Pancreas (tissue), 10 donors: Measurements from ENCODE around the gene ACTN4. TPM values are rescaled to one million over a fixed set of nuclear protein-coding genes. Genes with fewer than 3 reads are reported as not detected.

Experiments used
- ATAC-seq, 4 donors: fragments of 200-7000 bp; cut with Tn5 transposase; one replicate each; pipeline versions ENCODE4 v1.8.0 to v1.9.1; 2020; ENCODE audit warnings: mild to moderate bottlenecking in 4 of 4, moderate library complexity in 4 of 4
- DNase-seq, 6 donors: peaks; one replicate each; pipeline ENCODE4 v3.0.0-alpha.2; 2020
- FAIRE-seq: peaks from 2 replicates; lab custom pipeline; 2012; peaks lifted over from hg19 to GRCh38; lab: Jason Lieb, UNC
- H3K27ac ChIP-seq, 4 donors: fragments of 200-600 bp; sonication (generic); 1 replicate in 3 of 4; 2 replicates in 1 of 4; pipeline versions ENCODE4 v1.5.0 to v1.8.0; 2020
- H3K27me3 ChIP-seq, 4 donors: fragments of 200-600 bp; one replicate each; pipeline ENCODE4 v1.8.0; 2021
- H3K36me3 ChIP-seq, 3 donors: fragments of 200-600 bp; sonication (generic) in 1 of 3; one replicate each; pipeline versions ENCODE4 v1.5.0 to v1.8.0; 2020 to 2021
- H3K4me1 ChIP-seq, 3 donors: fragments of 200-600 bp; one replicate each; pipeline ENCODE4 v1.8.0; 2021
- H3K4me3 ChIP-seq, 4 donors: fragments of 200-600 bp; sonication (generic) in 2 of 4; one replicate each; pipeline versions ENCODE4 v1.5.0 to v1.8.0; 2020 to 2021
- H3K9me3 ChIP-seq, 4 donors: fragments of 200-600 bp; one replicate each; pipeline ENCODE4 v1.8.0; 2021
- WGBS, 2 donors: extraction: QIAGEN DNeasy Blood & Tissue Kit; methylation state at CpG; one replicate each; pipeline ENCODE4 v1.1.7; 2013; 5-methylcytosine and 5-hydroxymethylcytosine counted together
- intact Hi-C, 3 donors: fragments of 100-400 bp; cut with DNase I; formaldehyde crosslinking; loops; one replicate each; pipeline versions ENCODE4 v1.11.1 to v1.14.2; 2022
- polyA plus RNA-seq, 2 donors: library from polyadenylated mRNA; stranded (reverse); fragments of 200-250 nt; gene quantifications; one replicate each; pipeline ENCODE4 v1.2.3, GENCODE V29; 2013
- total RNA-seq, 6 donors: library from RNA; stranded (reverse); fragmentation: NEBNext Ultra II Directional in 4 of 6; extraction: Animal tissue kit (Norgen Biotek cat#: 25700) in 4 of 6; gene quantifications; one replicate each; pipeline versions ENCODE4 v1.2.1 to v1.2.4, GENCODE V29; 2021 to 2023
- TF ChIP-seq, protein P1 (sequence below), 4 donors: fragments of 200-600 bp; sonication (generic) in 3 of 4; IDR thresholded peaks; one replicate each; pipeline versions ENCODE4 v1.5.0 to v1.8.0; 2021; ENCODE audit warnings: antibody characterized with exemption in 4 of 4
- donor health status: healthy with polysubstance abuse.
- donor health status: DM: no; HTN: no; CAD: no; lungs with moderate emphysema.
- donor health status: DM: no; HTN: no; CAD: no.
- donor health status: control.
- donor health status: control.
- donor health status: Bipolar disorder and iron deficiency.
- donor health status: DM: yes; HTN: yes; CAD: no.
- donor health status: DM: no; HTN: no; CAD: no.
- donor health status: DM: no; HTN: no; CAD: no.
- donor health status: DM: yes; HTN: yes; CAD: no.

ACTN4 gene
- total and polyA plus RNA-seq, 8 donors, result 98.2 to 284 (median 187) TPM

DNA sequence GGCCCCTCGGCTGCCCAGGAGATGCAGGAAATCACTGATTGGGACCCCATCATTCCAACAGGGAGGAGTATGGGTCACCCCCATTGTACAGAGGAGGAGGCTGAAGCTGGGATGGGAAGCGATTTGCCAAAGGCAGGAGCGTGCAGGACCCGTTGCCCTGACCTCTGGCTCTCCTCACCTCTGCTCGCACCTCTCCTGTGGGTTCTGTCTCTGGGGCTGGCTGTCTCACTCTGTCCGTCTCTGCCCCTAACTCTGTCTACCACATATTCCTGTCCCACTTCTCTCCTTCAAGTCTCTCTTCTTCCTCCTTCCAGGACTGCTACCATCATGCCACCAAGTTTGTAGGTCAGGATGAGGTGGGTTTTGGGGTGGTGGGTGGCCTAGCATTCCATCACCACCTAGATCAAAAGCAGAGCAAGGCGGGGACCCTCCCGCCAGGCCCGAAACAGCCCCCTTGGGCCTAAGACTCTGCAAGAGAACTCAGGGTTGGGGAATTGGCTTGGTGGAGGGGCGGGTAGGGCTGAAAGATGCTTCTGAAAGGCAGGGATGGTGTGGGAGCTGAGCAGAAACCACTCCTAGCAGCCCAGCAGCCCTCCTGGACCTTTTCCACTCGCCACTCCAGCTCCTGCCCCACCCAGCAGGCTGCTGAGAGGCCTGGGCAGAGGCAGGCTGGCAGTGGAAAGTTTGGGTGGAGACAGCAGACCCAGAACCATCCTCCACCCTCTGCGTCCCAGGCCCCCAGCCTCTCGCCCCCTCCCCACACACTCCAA is 126.9 kb downstream of the ACTN4 start:
- Histone ChIP-seq H3K4me1 (no peaks in the 10 kb centered on the region), H3K27ac (no peak overlapping the region), H3K9me3 (no peaks in the 10 kb centered on the region), H3K36me3 (no peaks in the 10 kb centered on the region), H3K4me3 (no peak overlapping the region), H3K27me3 (no peaks in the 10 kb centered on the region)
- ATAC-seq (no peak), DNase-seq (no peak), FAIRE-seq (no peak)
- WGBS, 2 donors, result 74 to 78% methylated on average over 13 of the region's 13 CpGs
- TF ChIP-seq, protein P1, sequence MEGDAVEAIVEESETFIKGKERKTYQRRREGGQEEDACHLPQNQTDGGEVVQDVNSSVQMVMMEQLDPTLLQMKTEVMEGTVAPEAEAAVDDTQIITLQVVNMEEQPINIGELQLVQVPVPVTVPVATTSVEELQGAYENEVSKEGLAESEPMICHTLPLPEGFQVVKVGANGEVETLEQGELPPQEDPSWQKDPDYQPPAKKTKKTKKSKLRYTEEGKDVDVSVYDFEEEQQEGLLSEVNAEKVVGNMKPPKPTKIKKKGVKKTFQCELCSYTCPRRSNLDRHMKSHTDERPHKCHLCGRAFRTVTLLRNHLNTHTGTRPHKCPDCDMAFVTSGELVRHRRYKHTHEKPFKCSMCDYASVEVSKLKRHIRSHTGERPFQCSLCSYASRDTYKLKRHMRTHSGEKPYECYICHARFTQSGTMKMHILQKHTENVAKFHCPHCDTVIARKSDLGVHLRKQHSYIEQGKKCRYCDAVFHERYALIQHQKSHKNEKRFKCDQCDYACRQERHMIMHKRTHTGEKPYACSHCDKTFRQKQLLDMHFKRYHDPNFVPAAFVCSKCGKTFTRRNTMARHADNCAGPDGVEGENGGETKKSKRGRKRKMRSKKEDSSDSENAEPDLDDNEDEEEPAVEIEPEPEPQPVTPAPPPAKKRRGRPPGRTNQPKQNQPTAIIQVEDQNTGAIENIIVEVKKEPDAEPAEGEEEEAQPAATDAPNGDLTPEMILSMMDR (IDR thresholded peaks at IDR 0.05), result no peak
- intact Hi-C loops, result loop anchor here in 1 of 3 donors (2.0 kb wide), 1 partner anchor 18 kb away; no protein-coding TSS in a partner anchor

DNA sequence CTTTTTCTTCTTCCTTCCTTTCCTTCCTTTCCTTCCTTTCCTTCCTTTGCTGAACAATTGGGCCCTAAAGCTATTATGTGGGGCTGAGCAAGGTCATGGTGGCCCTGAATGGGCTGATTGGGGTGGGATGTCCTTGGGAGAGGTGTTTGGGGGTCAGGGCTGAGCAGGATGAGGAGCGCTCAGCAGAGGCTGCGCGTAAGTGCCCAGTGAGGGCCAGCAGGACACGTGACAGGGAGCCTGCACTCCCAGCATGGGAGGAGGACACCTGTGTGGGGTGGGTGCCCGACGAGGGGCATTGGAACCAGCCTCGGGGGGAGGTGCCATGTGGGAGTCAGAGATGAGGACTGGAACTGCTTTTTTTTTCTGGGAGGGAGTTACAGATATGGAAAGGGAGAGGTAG is 131.3 kb downstream of the ACTN4 start:
- intact Hi-C loops, result no loop called here
- Histone ChIP-seq H3K27me3 (no peaks in the 10 kb centered on the region), H3K4me1 (no peaks in the 10 kb centered on the region), H3K9me3 (no peaks in the 10 kb centered on the region), H3K27ac (no peak overlapping the region), H3K4me3 (no peak overlapping the region), H3K36me3 (no peaks in the 10 kb centered on the region)
- ATAC-seq, result no peak
- 51 to 54% methylated on average over 7 of the region's 7 CpGs for WGBS, 2 donors
- TF ChIP-seq, protein P1 (IDR thresholded peaks at IDR 0.05), result no peak
- FAIRE-seq, result no peak
- DNase-seq, result no peak

DNA sequence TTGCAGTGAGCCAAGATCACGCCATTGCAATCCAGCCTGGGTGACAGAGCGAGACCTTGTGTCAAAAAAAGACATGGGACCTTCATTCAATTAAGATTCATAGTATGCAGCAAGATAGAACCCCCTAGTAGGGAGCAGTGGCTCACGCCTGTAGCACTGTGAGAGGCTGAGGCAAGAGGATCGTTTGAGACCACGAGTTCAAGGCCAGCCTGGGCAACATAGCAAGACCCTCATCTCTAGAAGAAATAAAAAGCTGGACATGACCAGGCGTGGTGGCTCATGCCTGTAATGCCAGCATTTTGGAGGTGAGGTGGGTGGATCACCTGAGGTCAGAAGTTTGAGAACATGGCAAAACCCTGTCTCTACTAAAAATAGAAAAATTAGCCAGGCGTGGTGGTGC is 133.0 kb downstream of the ACTN4 start:
- Histone ChIP-seq H3K27ac (no peak overlapping the region), H3K36me3 (no peaks in the 10 kb centered on the region), H3K4me1 (peaks cover 0 to 4% (median 0%) of the 10 kb centered on the region in 3 donors), H3K4me3 (no peak overlapping the region), H3K27me3 (no peaks in the 10 kb centered on the region), H3K9me3 (no peaks in the 10 kb centered on the region)
- no peak for DNase-seq
- no peak for ATAC-seq
- 74 to 77% methylated on average over 7 of the region's 7 CpGs for WGBS, 2 donors
- no peak for FAIRE-seq
- intact Hi-C loops, result no loop called here
- TF ChIP-seq, protein P1 (IDR thresholded peaks at IDR 0.05), result no peak

DNA sequence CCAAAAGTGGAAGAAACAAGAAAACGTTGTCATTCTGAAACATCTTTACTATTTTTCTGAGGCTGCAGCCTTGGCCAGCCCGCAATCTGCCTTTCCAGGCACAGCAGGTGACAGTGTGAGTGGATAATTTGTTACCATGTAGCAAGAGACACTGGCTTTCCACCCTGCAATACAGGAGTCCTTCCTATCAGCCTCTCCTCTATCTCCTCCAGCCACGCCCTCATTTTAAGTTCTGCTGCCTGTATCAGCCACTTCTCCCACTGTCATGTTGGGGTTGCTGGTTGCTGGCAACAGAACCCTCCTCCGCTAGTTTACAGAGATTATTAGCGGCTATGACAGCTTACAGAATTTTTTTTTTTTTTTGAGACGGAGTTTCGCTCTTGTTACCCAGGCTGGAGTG is 133.6 kb downstream of the ACTN4 start:
- H3K27me3 ChIP-seq, result no peaks in the 10 kb centered on the region
- peaks cover 0 to 4% (median 0%) of the 10 kb centered on the region in 3 donors for H3K4me1 ChIP-seq
- WGBS, 2 donors, result 68 to 70% methylated on average over 7 of the region's 7 CpGs
- H3K9me3 ChIP-seq, result no peaks in the 10 kb centered on the region
- ATAC-seq, result no peak
- intact Hi-C loops, result no loop called here
- no peak overlapping the region for H3K27ac ChIP-seq
- TF ChIP-seq, protein P1 (IDR thresholded peaks at IDR 0.05), result no peak
- H3K36me3 ChIP-seq, result no peaks in the 10 kb centered on the region
- H3K4me3 ChIP-seq, result no peak overlapping the region
- no peak for DNase-seq
- FAIRE-seq, result no peak

Other genes with a start within 250 kb of the ACTN4 start
- 10 to 100 TPM; 11.3 to 18.9 (median 15.5) TPM for gene FAM98C, start 244.6 kb upstream of the ACTN4 start, total RNA-seq
- 10 to 100 TPM; 20.6 to 26.7 TPM for gene FAM98C, start 244.6 kb upstream of the ACTN4 start, polyA plus RNA-seq
- gene RASGRP4, start 221.4 kb upstream of the ACTN4 start, total RNA-seq, result 1 to 10 TPM in 2 of 6 donors, under 1 TPM in 4; 0.20 to 1.3 (median 0.48) TPM
- gene RASGRP4, start 221.4 kb upstream of the ACTN4 start, polyA plus RNA-seq, result under 1 TPM; 0.40 to 0.53 TPM
- 1 to 10 TPM in 1 of 6 donors, under 1 TPM in 5; 0.19 to 1.0 (median 0.37) TPM for gene RYR1, start 214.0 kb upstream of the ACTN4 start, total RNA-seq
- gene RYR1, start 214.0 kb upstream of the ACTN4 start, polyA plus RNA-seq, result 1 to 10 TPM in 1 of 2 donors, under 1 TPM in 1; 0.68 to 1.4 TPM
- gene MAP4K1, start 29.7 kb upstream of the ACTN4 start, total RNA-seq, result 1 to 10 TPM in 5 of 6 donors, under 1 TPM in 1; 0.79 to 3.8 (median 2.6) TPM
- gene MAP4K1, start 29.7 kb upstream of the ACTN4 start, polyA plus RNA-seq, result 10 to 100 TPM in 1 of 2 donors, 1 to 10 TPM in 1; 2.6 to 43.4 TPM
- 100 to 1,000 TPM in 5 of 6 donors, 10 to 100 TPM in 1; 93.5 to 140 (median 131) TPM for gene EIF3K, start 28.5 kb upstream of the ACTN4 start, total RNA-seq
- 100 to 1,000 TPM; 107 to 162 TPM for gene EIF3K, start 28.5 kb upstream of the ACTN4 start, polyA plus RNA-seq
- 1 to 10 TPM; 2.3 to 8.8 (median 7.1) TPM for gene CAPN12, start 96.8 kb downstream of the ACTN4 start, total RNA-seq
- 10 to 100 TPM; 40.4 to 46.3 TPM for gene CAPN12, start 96.8 kb downstream of the ACTN4 start, polyA plus RNA-seq
- gene LGALS7, start 125.9 kb downstream of the ACTN4 start, total RNA-seq, result not detected
- not detected for gene LGALS7, start 125.9 kb downstream of the ACTN4 start, polyA plus RNA-seq
- not detected for gene LGALS7B, start 141.6 kb downstream of the ACTN4 start, total RNA-seq
- under 1 TPM in 1 of 2 donors, not detected in 1; 0.38 TPM for gene LGALS7B, start 141.6 kb downstream of the ACTN4 start, polyA plus RNA-seq
- gene LGALS4, start 165.3 kb downstream of the ACTN4 start, total RNA-seq, result 10 to 100 TPM; 14.2 to 87.7 (median 63.7) TPM
- gene LGALS4, start 165.3 kb downstream of the ACTN4 start, polyA plus RNA-seq, result 100 to 1,000 TPM in 1 of 2 donors, 10 to 100 TPM in 1; 80.9 to 135 TPM
- 100 to 1,000 TPM in 1 of 6 donors, 10 to 100 TPM in 5; 70.7 to 126 (median 92.5) TPM for gene ECH1, start 184.1 kb downstream of the ACTN4 start, total RNA-seq
- 100 to 1,000 TPM; 112 to 197 TPM for gene ECH1, start 184.1 kb downstream of the ACTN4 start, polyA plus RNA-seq
- 100 to 1,000 TPM in 4 of 6 donors, 10 to 100 TPM in 2; 97.0 to 161 (median 129) TPM for gene HNRNPL, start 202.3 kb downstream of the ACTN4 start, total RNA-seq
- 100 to 1,000 TPM in 1 of 2 donors, 10 to 100 TPM in 1; 89.2 to 128 TPM for gene HNRNPL, start 202.3 kb downstream of the ACTN4 start, polyA plus RNA-seq
- 10 to 100 TPM in 4 of 6 donors, 1 to 10 TPM in 2; 6.5 to 16.9 (median 10.5) TPM for gene RINL, start 230.6 kb downstream of the ACTN4 start, total RNA-seq
- 10 to 100 TPM; 17.6 to 26.2 TPM for gene RINL, start 230.6 kb downstream of the ACTN4 start, polyA plus RNA-seq